ENCODE data around the gene ALX1.

The ALX1 gene

GRCh38 chr12:85299053-85299452, 19.0 kb downstream of the ALX1 start:
- H3K27ac ChIP-seq (ENCODE audit: low read length), result no peak overlapping the region
- H4K20me1 ChIP-seq (ENCODE audit: insufficient read depth, low read length), result no peaks in the 10 kb centered on the region
- H3K79me2 ChIP-seq (ENCODE audit: low read length), result no peaks in the 10 kb centered on the region
- H2AFZ ChIP-seq (ENCODE audit: low read depth, low read length), result no peak overlapping the region
- no peaks in the 10 kb centered on the region for H3K4me1 ChIP-seq (ENCODE audit: low read length)
- H3K9me3 ChIP-seq (ENCODE audit: insufficient read depth, low read length), result no peaks in the 10 kb centered on the region
- H3K27me3 ChIP-seq (ENCODE audit: low read depth, low read length), result 0 out of 2 replicates have a peak, but pooled peaks cover 4% of the 10 kb centered on the region
- H3K4me3 ChIP-seq (ENCODE audit: low read length), result no peak overlapping the region
- H3K36me3 ChIP-seq (replicated peaks; ENCODE audit: low read depth, low read length), result no peaks in the 10 kb centered on the region
- H3K4me2 ChIP-seq (ENCODE audit: low read length), result no peak overlapping the region
- TF ChIP-seq CTCF (IDR thresholded peaks at IDR 0.05; ENCODE audit: low read depth, low read length) (no peak), EZH2phosphoT487 (IDR thresholded peaks at IDR 0.05; ENCODE audit: low read depth) (no peak)
- H3K9ac ChIP-seq (ENCODE audit: low read length), result no peak overlapping the region

DNA sequence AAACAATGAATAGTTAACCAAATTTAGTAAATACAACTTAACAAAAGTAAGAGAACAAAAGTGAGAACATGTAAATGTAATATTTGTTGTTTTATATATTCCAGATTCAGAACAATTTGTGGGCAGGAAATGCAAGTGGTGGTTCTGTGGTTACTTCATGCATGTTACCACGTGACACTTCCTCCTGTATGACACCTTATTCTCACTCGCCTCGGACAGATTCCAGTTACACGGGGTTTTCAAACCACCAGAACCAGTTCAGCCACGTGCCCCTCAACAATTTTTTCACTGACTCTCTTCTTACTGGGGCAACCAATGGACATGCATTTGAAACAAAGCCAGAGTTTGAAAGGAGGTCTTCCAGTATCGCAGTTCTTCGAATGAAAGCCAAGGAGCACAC, 21.0 kb downstream of the ALX1 start:
- no peaks in the 10 kb centered on the region for H3K4me1 ChIP-seq (ENCODE audit: low read length)
- H3K27ac ChIP-seq (ENCODE audit: low read length), result no peak overlapping the region
- no peak overlapping the region for H3K9ac ChIP-seq (ENCODE audit: low read length)
- no peaks in the 10 kb centered on the region for H3K36me3 ChIP-seq (replicated peaks; ENCODE audit: low read depth, low read length)
- H3K4me3 ChIP-seq (ENCODE audit: low read length), result no peak overlapping the region
- no peaks in the 10 kb centered on the region for H3K9me3 ChIP-seq (ENCODE audit: insufficient read depth, low read length)
- TF ChIP-seq EZH2phosphoT487 (IDR thresholded peaks at IDR 0.05; ENCODE audit: low read depth) (no peak), CTCF (IDR thresholded peaks at IDR 0.05; ENCODE audit: low read depth, low read length) (no peak)
- H3K4me2 ChIP-seq (ENCODE audit: low read length), result no peak overlapping the region
- no peak overlapping the region for H2AFZ ChIP-seq (ENCODE audit: low read depth, low read length)
- H3K79me2 ChIP-seq (ENCODE audit: low read length), result no peaks in the 10 kb centered on the region
- no peaks in the 10 kb centered on the region for H4K20me1 ChIP-seq (ENCODE audit: insufficient read depth, low read length)
- H3K27me3 ChIP-seq (ENCODE audit: low read depth, low read length), result 0 out of 2 replicates have a peak, but pooled peaks cover 4% of the 10 kb centered on the region

- H2AFZ ChIP-seq (ENCODE audit: low read depth, low read length), result no peak overlapping the region
- no peaks in the 10 kb centered on the region for H3K79me2 ChIP-seq (ENCODE audit: low read length)
- H4K20me1 ChIP-seq (ENCODE audit: insufficient read depth, low read length), result no peaks in the 10 kb centered on the region
- H3K4me1 ChIP-seq (ENCODE audit: low read length), result no peaks in the 10 kb centered on the region
- no peak overlapping the region for H3K9ac ChIP-seq (ENCODE audit: low read length)
- H3K27ac ChIP-seq (ENCODE audit: low read length), result no peak overlapping the region
- no peaks in the 10 kb centered on the region for H3K36me3 ChIP-seq (replicated peaks; ENCODE audit: low read depth, low read length)
- TF ChIP-seq CTCF (IDR thresholded peaks at IDR 0.05; ENCODE audit: low read depth, low read length) (no peak), EZH2phosphoT487 (IDR thresholded peaks at IDR 0.05; ENCODE audit: low read depth) (no peak)
- no peak overlapping the region for H3K4me2 ChIP-seq (ENCODE audit: low read length)
- H3K27me3 ChIP-seq (ENCODE audit: low read depth, low read length), result no peaks in the 10 kb centered on the region
- H3K9me3 ChIP-seq (ENCODE audit: insufficient read depth, low read length), result no peaks in the 10 kb centered on the region
- H3K4me3 ChIP-seq (ENCODE audit: low read length), result no peak overlapping the region
These were observed 28.4 kb downstream of the ALX1 start for GRCh38 chr12:85308374-85308773.

DNA sequence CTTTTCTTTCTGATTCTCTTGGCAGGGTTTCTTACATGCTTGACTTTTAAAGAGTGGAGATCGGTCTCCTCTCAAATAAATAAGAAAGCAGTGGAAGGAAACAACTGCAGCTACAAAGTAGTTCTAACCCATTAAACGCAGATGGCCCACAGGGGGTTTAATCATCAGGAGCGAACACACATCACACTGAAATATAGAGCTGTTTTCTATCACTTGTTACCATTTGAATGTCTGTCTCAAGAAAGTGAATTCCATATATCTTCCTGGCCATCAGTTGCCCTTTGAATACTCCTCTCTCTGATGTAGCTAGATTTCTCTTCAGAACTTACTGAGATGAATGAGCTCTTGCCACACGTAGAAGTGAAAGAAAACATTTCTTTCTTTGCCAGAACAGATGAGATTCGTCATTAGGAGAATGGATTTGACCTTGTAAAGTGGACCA, 29.1 kb downstream of the ALX1 start:
- H3K9ac ChIP-seq (ENCODE audit: low read length), result no peak overlapping the region
- H4K20me1 ChIP-seq (ENCODE audit: insufficient read depth, low read length), result no peaks in the 10 kb centered on the region
- no peak overlapping the region for H3K4me3 ChIP-seq (ENCODE audit: low read length)
- no peaks in the 10 kb centered on the region for H3K4me1 ChIP-seq (ENCODE audit: low read length)
- TF ChIP-seq EZH2phosphoT487 (IDR thresholded peaks at IDR 0.05; ENCODE audit: low read depth) (no peak), CTCF (IDR thresholded peaks at IDR 0.05; ENCODE audit: low read depth, low read length) (no peak)
- no peaks in the 10 kb centered on the region for H3K79me2 ChIP-seq (ENCODE audit: low read length)
- no peak overlapping the region for H3K27ac ChIP-seq (ENCODE audit: low read length)
- 0 out of 2 replicates have a peak overlapping the region, but pooled peaks have one; percentile 15 for H3K4me2 ChIP-seq (ENCODE audit: low read length)
- 0 out of 2 replicates have a peak overlapping the region, but pooled peaks have one; percentile 9 for H2AFZ ChIP-seq (ENCODE audit: low read depth, low read length)
- no peaks in the 10 kb centered on the region for H3K27me3 ChIP-seq (ENCODE audit: low read depth, low read length)
- H3K9me3 ChIP-seq (ENCODE audit: insufficient read depth, low read length), result no peaks in the 10 kb centered on the region
- H3K36me3 ChIP-seq (replicated peaks; ENCODE audit: low read depth, low read length), result no peaks in the 10 kb centered on the region

Data from OCI-LY3 (cell line).